Measurements from ENCODE around the gene SREBF2.

Gene SREBF2

DNA sequence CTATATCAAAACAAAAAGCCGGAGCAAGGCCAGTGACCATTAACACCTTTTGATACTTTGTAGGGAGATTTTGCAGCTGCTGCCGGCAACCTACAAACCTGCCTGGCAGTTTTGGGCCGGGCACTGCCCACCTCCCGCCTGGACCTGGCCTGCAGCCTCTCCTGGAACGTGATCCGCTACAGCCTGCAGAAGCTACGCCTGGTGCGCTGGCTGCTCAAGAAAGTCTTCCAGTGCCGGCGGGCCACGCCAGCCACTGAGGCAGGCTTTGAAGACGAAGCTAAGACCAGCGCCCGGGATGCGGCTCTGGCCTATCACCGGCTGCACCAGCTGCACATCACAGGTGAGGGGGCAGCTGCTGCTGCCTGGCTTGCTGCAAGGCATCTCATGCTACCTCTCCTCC, 47.7 kb downstream of the SREBF2 start:
- DNase-seq = no peak

DNA sequence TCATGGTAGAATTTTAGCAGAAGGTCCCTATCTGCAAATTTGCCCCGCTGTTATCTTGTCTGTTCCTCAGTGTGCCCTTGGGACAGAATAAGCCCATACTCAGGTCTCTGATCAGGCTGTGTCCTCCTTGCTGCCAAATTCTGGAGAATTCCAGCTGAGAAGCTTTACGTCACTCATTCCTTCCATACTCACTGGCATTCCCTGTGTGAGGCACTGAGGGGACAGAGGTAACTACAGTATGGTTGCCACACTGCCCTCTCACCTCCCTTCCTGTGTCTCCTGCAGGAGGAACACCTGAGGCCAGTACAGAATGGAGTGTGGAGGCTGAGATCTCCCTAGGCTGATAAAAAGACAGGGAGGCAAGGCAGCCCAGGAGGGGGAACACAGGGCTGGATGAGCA, 50.5 kb downstream of the SREBF2 start:
- no peak for DNase-seq

DNA sequence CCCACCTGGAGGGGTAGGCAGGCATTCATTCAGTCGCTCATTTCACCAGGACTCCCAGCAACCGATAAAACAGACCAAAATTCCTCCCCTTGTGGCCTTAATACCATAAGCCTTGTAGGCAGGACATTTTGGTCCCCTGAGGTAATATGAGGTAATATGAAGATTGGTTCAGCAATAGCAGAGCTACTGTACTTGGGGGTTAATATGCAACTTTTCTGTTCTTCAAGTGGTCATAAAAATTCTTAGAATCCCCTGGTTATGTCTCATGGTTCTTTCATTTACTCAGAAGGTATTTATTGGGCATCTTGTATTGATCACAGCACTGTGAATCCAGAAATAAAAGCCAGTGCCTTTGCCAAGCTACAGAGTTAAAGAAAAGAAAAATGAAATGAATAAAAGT, 52.2 kb downstream of the SREBF2 start:
- no peak for DNase-seq

DNA sequence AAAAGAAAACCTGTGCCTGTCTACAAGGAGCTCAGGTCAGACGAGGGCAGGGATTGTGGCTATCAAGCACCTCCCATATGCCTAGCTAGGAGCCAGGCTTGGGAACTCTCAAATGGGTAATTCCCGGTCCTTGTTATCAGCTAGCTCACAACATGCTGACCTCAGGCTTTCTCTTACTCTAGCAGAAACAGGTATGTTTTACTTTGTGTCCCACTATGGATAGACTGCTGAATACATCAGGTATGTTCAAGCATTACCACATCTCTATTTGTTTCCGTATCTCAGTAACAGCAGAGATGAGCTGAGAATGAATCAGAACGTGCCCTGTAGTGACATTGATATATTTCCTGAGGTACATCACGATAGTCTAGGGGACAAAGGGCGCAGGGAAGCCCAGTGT, 52.6 kb downstream of the SREBF2 start:
- no peak for DNase-seq

DNA sequence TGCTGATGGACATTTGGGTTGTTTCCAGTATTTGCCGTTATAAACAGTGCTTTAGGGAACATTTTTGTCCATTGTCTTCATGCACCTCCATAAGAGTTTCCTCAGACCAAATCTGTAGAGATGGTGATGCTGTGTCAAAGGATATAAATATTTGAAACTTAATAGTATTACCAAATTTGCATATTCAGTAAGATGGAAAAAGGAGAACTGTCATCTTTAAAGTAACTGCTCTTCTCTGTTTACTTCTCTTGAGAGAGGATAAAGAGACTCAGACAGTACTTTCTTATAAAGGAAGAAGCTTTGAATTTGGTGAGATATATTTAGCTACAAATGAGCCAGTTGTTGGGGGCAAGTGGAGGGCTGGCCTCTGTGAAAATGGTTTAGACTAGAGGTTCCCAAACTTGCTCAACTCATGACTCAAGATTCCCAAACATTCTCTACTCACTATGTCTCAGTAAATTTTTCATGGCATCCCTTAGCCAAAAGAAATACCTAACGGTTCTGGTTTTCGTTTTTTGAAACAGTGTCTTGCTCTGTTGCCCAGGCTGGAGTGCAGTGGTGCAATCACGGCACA, 55.8 kb downstream of the SREBF2 start:
- no peak for DNase-seq

DNA sequence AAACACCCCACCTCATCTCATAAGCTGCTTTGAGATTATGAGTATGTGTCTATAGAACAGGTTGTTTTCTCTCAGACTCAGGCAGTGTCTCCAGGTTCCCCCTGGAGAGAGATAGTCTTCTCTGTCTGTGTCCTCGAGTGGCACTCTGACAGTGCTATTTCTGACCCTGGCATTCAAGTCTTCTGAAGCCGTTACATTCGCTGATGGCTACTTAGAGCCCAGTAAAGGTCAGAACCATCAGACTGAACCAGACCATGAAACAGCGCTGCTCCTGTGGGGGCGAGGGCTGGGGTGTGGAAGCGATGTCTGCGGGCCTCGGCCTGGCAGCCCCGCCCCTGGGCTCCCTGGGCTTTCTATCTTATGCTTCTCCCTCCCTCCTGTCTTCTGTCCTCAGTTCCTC, 58.5 kb downstream of the SREBF2 start:
- DNase-seq = no peak

DNA sequence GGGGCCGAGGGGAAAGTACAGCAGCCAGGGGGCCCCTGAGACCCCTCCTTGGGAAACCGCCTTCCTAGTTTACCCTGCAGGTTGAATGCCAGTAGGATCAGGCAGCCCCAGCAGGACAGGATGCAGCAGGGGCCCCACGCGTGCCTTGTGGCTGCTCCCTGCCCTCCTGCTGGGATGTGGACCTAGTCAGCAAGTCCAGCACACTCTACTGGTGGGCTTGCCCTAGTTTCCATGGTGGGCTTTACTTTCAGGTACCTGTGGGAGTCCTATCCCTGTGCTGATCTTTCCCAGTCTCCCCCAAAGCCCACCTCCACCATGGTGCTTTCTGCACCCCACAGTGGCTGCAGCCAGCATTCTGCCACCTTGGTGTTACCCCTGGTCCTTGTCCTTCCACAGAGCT, 59.8 kb downstream of the SREBF2 start:
- DNase-seq = no peak

DNA sequence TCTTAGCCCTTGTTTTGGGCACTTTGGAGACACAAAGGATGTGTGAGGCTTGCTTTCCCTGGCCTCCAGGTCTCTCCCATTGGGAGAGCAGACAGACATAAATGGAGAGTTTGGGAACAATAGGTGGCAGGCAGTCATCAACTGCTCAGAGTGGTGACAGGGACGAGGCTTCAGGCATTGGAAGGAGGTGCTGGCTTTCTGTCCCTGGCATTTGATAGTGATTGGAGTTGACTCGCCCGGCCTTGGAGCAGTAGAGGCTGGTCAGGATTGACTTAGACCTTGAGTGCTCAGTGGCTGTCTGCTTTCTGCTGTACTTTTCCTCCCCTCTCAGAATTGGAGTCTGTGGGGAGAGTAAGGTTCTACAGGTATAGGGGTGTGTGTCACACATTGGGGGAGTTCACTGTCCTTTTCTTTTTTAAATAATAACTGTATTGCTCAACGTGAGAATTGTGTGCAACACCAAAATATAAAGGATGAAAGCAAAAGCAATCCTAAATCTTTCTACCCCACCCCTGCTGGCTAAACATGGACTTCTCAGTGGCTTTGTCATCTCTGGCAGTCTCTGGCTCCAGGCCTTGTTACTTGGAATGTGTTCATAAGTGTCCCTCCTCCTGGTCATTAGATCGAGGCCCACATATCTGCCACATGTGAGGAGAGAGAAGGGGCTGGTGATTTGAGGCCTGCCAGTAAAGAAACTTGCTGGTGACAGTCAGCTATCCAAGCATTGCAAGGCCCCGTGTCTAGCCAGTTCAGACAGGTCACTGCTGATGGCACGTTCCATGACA, 60.9 kb downstream of the SREBF2 start:
- no peak for DNase-seq

DNA sequence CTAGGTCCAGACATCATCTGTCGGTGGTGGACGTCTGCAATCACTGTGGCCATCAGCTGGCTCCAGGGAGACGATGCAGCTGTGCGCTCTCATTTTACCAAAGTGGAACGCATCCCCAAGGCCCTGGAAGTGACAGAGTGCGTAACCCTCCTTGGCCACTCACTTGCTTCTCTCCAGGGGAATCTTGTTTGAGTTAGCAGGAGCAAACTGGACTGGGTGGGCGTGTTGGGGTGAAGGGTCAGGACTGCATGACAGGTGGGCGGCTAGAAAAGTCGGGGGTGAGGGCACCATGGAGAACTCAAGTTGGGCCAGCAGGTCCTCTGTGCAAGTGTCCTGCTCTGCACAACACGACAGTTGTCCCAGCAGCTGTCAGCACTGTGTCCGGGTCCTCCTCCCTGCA, 65.7 kb downstream of the SREBF2 start:
- no peak for DNase-seq

DNA sequence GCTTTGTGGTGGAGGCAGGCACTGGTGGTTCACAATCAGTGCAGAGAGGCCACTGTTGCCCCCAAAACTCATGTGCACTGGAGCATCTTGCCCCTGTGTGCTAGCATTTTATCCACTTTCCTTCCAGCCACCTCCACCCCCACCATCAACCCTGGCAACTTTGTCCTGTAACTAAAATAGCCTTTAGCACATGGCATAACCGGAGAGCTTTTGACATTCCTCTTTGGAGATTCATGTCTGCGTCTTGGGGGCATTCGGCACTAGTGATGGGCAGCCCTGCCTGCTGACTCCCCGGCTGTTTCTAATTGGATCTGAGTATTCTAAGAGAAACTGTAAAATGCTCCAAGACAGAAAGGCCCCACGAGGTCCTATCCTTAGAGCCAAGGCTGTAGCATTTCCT, 66.2 kb downstream of the SREBF2 start:
- DNase-seq = no peak

DNA sequence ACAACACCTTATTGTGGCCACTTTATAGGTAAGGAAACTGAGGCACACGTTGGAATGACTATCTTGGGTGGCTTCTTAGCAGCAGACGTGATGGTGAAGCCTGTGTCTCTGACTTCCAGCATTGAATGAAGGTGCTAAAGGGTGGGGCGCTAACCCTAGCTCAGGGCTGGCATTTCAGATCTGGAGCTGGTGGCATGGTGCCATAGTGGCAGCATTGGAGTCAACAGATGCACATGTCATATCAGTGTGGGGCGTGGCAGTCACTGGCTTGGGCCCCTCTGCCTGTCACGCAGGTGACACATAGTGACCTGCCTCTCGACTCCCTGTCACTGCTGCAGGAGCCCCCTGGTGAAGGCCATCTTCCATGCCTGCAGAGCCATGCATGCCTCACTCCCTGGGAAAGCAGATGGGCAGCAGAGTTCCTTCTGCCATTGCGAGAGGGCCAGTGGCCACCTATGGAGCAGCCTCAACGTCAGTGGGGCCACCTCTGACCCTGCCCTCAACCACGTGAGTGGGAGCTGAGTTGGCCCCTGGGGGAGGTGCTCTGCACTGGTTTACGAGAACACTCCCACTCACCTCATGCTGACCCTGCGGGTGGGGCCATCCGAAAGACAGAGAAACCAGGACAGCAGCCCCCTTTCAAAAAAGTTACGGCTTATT, 67.2 kb downstream of the SREBF2 start:
- DNase-seq = no peak

DNA sequence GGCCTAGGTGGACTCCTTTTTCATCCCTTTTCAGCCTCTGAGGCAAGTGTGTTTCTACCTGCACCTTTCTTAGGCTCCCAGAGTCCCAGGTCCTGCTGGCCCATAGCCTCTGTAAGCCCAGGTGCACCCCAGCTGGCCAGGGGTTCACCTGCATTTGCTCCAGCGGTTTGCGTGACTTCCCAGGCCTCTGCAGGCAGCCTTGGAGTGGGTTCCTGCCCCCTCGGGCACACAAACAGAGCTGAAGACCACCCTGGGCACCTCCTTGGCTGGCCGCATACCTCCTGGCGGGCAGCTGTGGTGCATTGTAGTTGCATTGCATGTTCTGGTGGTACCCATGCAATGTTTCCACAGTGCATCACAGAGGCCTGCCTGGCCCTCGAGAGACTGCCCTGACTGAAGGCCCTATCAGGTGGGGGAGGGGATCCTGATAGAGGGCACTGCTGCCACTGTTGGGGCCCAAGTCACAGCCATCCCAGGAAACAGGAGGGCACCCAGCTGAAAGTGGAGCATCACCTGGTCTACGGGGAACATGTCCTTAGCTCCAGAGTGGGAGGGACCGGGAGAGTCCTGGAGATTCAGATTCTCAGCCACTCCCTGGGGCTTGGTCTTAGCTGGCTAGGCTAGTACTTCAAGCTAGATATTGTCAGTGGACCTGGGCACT, 67.9 kb downstream of the SREBF2 start:
- DNase-seq = no peak

DNA sequence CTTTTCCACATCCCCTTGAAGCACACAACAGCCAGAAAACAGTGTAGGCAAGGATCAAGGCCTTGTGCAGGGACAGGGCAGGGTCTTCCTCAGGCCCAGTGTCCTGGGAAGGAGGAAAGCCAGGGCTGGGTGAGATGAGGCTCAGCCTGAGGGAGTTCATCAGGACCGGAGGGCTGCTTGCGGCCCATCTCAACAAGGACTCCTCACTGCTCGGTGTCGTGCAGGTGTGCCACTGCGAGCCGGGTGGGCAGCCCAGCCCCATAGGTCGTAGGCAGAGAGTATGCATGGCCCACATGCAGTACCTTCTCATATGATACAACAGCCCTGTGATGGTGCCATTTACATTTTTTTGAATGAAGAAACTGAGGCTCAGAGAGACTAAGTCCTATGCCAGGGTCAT, 69.1 kb downstream of the SREBF2 start:
- no peak for DNase-seq

DNA sequence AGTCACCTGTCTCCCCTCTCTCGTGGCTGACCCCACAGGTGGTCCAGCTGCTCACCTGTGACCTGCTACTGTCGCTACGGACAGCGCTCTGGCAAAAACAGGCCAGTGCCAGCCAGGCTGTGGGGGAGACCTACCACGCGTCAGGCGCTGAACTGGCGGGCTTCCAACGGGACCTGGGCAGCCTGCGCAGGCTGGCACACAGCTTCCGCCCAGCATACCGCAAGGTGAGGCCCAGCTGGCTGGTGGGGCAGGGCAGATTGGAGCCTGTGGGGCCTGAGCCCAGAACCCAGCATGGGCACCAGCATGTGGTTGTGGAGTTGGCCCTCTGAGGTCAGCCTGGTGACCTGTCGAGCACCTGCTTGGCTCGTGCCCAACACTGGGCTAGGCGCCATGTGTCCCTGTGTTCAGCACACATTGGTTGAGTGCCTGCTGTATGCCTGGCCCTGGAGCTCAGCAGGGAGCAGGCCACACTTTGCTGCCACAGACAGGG, 70.1 kb downstream of the SREBF2 start:
- DNase-seq = no peak

DNA sequence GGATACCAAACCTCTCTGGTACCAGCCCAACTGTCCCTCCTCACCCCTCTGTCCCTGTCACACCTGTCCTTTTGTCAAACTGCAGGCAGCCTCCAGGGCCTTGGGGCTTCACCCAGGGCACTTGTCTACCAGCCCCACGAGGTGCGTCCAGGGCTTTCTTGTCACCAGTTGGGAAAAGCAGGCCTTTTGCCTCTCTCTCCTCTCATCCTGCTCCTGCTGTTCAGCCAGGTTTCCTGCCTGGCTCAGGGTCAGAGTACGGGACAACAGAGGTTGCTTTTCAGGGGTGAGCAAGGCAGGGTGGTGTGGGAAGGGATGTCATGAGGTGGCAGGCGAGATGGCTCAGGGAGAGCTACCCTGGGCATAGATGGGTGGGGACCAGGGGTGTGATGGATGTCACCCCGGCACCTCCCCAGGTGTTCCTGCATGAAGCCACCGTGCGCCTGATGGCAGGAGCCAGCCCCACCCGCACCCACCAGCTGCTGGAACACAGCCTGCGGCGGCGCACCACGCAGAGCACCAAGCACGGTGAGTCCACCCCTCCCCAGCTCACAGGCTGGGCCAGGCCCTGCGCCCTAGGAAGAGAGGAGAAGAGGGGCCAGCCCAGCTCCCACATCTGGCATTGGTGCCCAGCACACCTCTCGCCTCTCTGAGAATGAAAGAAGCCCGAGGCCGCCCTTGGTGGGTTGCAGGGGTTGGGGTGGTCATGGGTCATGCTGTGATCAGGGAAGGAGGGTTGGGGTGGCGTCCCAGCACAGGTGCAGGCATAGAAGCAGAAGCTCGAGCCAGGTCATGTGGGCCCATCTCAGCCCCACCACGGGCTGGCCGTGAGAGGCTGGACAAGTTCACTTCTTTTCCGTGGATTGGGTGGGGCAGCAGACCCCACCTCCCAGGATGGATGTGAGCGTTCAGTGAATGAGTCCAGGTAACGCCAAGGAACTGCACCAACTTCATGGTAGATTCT, 71.8 kb downstream of the SREBF2 start:
- no peak for DNase-seq

DNA sequence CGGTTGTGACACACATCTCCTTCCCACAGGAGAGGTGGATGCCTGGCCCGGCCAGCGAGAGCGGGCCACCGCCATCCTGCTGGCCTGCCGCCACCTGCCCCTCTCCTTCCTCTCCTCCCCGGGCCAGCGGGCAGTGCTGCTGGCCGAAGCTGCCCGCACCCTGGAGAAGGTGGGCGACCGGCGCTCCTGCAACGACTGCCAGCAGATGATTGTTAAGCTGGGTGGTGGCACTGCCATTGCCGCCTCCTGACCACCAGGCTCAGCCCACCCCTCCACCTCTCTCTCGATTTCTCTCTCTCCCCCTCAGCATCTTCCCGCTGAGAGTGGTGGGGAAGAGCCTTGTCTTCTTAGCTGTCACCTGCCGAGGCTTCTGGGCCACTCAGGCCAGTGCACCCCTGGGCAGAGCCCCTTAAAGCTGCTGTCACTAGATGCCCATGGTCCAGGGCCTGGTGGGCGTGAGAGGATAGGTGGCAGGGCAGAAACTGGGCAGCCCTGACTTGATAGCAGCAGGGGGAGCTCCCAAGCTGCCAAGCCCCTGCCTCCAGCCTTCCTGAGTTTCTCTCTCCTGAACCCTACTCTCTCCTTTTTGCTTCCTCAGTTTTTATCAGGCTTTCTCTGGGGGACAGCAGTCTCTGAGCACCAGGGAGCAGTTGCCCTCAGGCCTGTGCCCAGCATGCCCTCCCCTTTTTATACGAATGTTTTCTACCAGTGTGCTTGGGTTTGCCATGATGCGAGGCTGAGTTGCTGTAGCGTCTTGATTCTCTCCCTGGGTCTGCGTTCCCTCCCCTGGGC, 72.7 kb downstream of the SREBF2 start:
- DNase-seq = no peak

DNA sequence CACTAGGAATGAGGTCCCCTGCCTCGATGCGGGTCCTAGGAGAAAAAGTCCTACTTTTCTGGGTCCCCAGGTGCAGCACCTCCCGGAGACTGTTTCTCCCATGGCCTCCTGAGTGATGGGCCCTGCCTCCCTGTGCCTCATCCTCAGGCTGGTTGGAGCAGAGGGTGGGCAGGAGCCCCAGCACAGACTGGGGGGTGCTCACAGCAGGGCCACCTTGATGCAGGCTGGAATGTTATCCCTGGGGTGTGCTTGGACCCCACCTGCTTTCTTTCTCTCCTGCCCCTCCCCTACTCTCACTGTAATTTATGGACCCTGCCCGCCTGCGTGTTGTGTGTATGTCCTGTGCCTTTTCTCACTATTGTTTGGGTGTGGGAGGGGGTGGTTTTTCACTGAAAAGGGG, 73.9 kb downstream of the SREBF2 start:
- no peak for DNase-seq

DNA sequence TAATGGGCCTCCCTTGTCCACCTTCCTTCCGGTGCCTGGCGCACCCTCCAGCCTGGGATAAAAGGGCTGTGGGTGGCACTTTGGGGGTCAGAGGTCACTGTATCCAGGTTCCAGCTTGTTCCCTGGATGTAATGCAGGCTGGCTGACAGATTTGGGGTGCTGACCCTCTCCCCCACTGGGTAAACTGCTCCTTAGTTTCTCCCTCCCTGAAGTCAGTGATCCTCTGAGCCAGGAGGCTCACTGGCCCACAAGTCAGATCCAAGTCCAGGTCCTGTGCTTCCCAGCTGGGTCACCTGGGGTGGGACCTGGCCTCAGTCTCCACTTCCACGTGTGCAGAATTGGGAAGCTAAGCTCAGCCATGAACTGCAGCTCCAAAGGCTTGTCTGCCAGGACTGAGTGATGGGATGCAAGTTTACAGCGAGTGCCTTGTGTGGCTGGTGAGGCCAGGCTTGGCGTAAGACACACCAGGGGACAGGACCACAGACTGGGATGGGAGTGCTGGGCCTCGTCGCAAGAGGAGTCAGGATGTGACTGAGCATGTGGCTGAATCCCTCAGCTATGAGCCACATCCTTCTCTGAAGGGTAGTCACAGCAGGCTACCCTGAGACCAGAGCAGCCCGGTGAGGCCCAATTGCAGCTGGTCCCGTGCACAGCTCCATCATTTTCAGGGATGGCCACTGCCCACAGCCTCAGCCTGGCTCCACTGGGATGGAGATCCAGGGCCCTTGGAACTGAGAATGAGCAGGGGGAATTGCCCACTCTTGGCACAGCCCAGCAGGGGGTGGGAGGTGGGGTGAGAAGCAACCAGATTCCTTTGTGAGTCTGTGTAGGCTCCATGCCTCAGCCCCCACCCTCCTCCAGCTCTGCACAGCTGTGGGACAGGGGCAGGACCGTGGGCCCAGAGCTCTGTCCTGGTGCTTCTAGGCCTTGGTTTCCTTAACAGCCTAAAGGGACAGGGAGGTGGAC, 74.8 kb downstream of the SREBF2 start:
- DNase-seq = no peak

DNA sequence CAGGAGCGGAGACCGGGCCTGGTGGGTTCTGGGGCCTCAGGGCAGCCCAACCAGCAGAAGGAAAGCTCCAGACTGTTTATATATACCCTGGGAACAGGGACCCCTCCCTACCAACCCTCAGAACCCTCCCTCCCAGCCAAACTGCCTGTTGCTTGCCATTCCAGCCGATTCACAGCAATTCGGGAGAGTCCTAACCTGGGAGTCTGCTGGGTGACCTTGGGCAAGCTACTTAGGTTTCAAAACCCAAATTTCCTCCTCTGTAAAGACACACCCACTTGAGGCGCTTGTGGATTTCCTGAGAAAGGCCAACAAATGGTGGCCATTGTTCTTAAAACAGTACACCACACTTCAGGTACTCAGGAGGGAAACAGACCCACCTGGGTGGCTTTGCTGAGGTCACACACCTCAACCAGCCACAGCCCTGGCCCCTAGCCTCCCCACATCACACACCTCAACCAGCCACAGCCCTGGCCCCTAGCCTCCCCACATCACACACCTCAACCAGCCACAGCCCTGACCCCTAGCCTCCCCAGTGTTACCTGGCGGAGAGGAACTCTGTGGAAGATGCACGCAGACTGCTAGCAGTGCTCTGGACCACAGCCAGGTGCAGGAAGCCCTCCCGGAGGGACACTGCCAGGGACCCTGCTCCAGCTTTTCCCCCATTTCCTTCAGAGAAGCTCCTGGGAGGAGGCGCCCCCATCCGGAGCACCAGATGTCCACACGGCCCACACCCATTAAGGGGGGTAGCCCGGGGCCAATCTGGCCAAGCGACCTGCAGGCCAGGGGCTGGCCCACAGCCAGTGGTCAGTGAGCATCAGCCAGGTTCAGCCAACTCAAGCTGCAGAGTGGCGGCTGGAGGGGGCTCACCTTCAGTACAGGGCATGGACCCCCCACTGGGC, 75.8 kb downstream of the SREBF2 start:
- DNase-seq = no peak
